Measurements from ENCODE around the gene MGAM2.

DNA sequence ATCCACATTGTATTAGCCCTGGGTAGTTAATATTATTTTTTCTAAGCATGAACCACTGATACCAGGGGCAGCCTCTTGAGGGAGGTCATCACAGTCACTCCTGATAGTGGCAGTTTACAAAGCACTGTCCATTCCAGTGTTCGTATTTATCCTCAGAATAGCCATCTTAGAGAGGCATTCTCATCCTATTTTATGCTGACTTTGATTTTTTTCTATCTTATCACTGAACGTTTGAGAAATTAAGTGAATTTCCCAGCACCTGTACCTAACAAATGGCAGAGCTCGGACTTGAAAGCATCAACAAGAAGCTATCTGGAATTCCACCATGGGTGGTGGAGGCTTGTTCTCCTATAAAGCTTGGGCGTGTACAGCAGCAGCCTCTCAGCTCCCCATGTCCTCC is 26.1 kb upstream of the MGAM2 start:
- TF ChIP-seq, protein P1, sequence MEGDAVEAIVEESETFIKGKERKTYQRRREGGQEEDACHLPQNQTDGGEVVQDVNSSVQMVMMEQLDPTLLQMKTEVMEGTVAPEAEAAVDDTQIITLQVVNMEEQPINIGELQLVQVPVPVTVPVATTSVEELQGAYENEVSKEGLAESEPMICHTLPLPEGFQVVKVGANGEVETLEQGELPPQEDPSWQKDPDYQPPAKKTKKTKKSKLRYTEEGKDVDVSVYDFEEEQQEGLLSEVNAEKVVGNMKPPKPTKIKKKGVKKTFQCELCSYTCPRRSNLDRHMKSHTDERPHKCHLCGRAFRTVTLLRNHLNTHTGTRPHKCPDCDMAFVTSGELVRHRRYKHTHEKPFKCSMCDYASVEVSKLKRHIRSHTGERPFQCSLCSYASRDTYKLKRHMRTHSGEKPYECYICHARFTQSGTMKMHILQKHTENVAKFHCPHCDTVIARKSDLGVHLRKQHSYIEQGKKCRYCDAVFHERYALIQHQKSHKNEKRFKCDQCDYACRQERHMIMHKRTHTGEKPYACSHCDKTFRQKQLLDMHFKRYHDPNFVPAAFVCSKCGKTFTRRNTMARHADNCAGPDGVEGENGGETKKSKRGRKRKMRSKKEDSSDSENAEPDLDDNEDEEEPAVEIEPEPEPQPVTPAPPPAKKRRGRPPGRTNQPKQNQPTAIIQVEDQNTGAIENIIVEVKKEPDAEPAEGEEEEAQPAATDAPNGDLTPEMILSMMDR (conservative IDR thresholded peaks at IDR 0.05 in 1 of 2, IDR thresholded peaks at IDR 0.05 in 1 of 2; ENCODE audit: low read depth in 1 of 2, low read length in 2 of 2): no peak
- no peak for TF ChIP-seq EZH2 (IDR thresholded peaks at IDR 0.05; ENCODE audit: low read length, missing control alignments)
